CD4-positive, alpha-beta T cell treated with Interleukin-6 at 100 ng/mL for 8 hours (primary cell): ENCODE data around the gene ZBTB17.

Experiments used
- DNase-seq: peaks from one replicate; pipeline ENCODE4 v3.0.0-alpha.2; 2020; ENCODE audit warnings: mixed read lengths, low spot score

Gene ZBTB17

GRCh38 chr1:15946571-15947381, 29.1 kb downstream of the ZBTB17 start:
- no peak for DNase-seq

GRCh38 chr1:15945832-15946448, 30.0 kb downstream of the ZBTB17 start:
- no peak for DNase-seq

GRCh38 chr1:15945011-15945831, 30.7 kb downstream of the ZBTB17 start:
- no peak for DNase-seq

- no peak for DNase-seq
These were observed 31.4 kb downstream of the ZBTB17 start for GRCh38 chr1:15944308-15945010.

GRCh38 chr1:15943992-15944307, 32.0 kb downstream of the ZBTB17 start:
- no peak for DNase-seq

- no peak for DNase-seq
These were observed 32.4 kb downstream of the ZBTB17 start for GRCh38 chr1:15943328-15943991.

GRCh38 chr1:15942661-15943327, 33.1 kb downstream of the ZBTB17 start:
- no peak for DNase-seq

GRCh38 chr1:15941899-15942660, 33.8 kb downstream of the ZBTB17 start:
- no peak for DNase-seq

GRCh38 chr1:15941044-15941840, 34.7 kb downstream of the ZBTB17 start:
- DNase-seq = no peak

GRCh38 chr1:15940110-15941043, 35.5 kb downstream of the ZBTB17 start:
- DNase-seq = no peak

- DNase-seq = no peak
These were observed 36.5 kb downstream of the ZBTB17 start for GRCh38 chr1:15939181-15940109.

GRCh38 chr1:15938628-15939161, 37.2 kb downstream of the ZBTB17 start:
- no peak for DNase-seq

GRCh38 chr1:15937706-15938168, 38.2 kb downstream of the ZBTB17 start:
- DNase-seq = no peak

- DNase-seq = no peak
These were observed 38.8 kb downstream of the ZBTB17 start for GRCh38 chr1:15937146-15937545.

- DNase-seq = no peak
These were observed 39.9 kb downstream of the ZBTB17 start for GRCh38 chr1:15936025-15936424.

- DNase-seq = no peak
These were observed 40.6 kb downstream of the ZBTB17 start for GRCh38 chr1:15935056-15935950.
